ENCODE data around the gene AIG1. TPM values are rescaled to one million over a fixed set of nuclear protein-coding genes. Genes with fewer than 3 reads are reported as not detected.

Gene AIG1
- polyA plus RNA-seq, 1 experiment: 65.1 TPM

GRCh38 chr6:143262859-143263258, 202.2 kb downstream of the AIG1 start:
- H3K9me3 ChIP-seq (ENCODE audit: control insufficient read depth, insufficient read depth, low read length): no peaks in the 10 kb centered on the region
- no peak overlapping the region for H3K4me3 ChIP-seq (ENCODE audit: low read depth, low read length)
- DNase-seq (ENCODE audit: low read depth, low spot score): no peak
- ChIA-PET POLR2A (no interaction called here), CTCF (no interaction called here)
- no peak overlapping the region for H3K27ac ChIP-seq (ENCODE audit: low read depth, low read length)
- H3K27me3 ChIP-seq (ENCODE audit: control insufficient read depth, insufficient read depth, low read length): no peaks in the 10 kb centered on the region
- no peak for TF ChIP-seq CTCF (IDR thresholded peaks at IDR 0.05; ENCODE audit: low read depth, low read length)

GRCh38 chr6:143264379-143264778, 203.7 kb downstream of the AIG1 start:
- H3K27me3 ChIP-seq (ENCODE audit: control insufficient read depth, insufficient read depth, low read length): no peaks in the 10 kb centered on the region
- CTCF ChIA-PET: no interaction called here
- no peak overlapping the region for H3K27ac ChIP-seq (ENCODE audit: low read depth, low read length)
- no peak overlapping the region for H3K4me3 ChIP-seq (ENCODE audit: low read depth, low read length)
- no peak for DNase-seq (ENCODE audit: low read depth, low spot score)
- no peak for TF ChIP-seq CTCF (IDR thresholded peaks at IDR 0.05; ENCODE audit: low read depth, low read length)
- H3K9me3 ChIP-seq (ENCODE audit: control insufficient read depth, insufficient read depth, low read length): no peaks in the 10 kb centered on the region
- POLR2A ChIA-PET: no interaction called here

- Histone ChIP-seq H3K4me3 (ENCODE audit: low read depth, low read length) (no peak overlapping the region), H3K27ac (ENCODE audit: low read depth, low read length) (no peak overlapping the region), H3K9me3 (ENCODE audit: control insufficient read depth, insufficient read depth, low read length) (no peaks in the 10 kb centered on the region), H3K27me3 (ENCODE audit: control insufficient read depth, insufficient read depth, low read length) (no peaks in the 10 kb centered on the region)
- DNase-seq (ENCODE audit: low read depth, low spot score): no peak
- TF ChIP-seq CTCF (IDR thresholded peaks at IDR 0.05; ENCODE audit: low read depth, low read length): no peak
- POLR2A ChIA-PET: no interaction called here
- CTCF ChIA-PET: no interaction called here
Observed at GRCh38 chr6:143264986-143265764, 204.5 kb downstream of the AIG1 start.

- Histone ChIP-seq H3K9me3 (ENCODE audit: control insufficient read depth, insufficient read depth, low read length) (no peaks in the 10 kb centered on the region), H3K4me3 (ENCODE audit: low read depth, low read length) (no peak overlapping the region), H3K27ac (ENCODE audit: low read depth, low read length) (no peak overlapping the region), H3K27me3 (ENCODE audit: control insufficient read depth, insufficient read depth, low read length) (no peaks in the 10 kb centered on the region)
- no peak for DNase-seq (ENCODE audit: low read depth, low spot score)
- TF ChIP-seq CTCF (IDR thresholded peaks at IDR 0.05; ENCODE audit: low read depth, low read length): no peak
- CTCF ChIA-PET: no interaction called here
- POLR2A ChIA-PET: no interaction called here
Observed at GRCh38 chr6:143267760-143268159, 207.1 kb downstream of the AIG1 start.

GRCh38 chr6:143268439-143268838, 207.8 kb downstream of the AIG1 start:
- POLR2A ChIA-PET: no interaction called here
- H3K9me3 ChIP-seq (ENCODE audit: control insufficient read depth, insufficient read depth, low read length): no peaks in the 10 kb centered on the region
- no peak overlapping the region for H3K27ac ChIP-seq (ENCODE audit: low read depth, low read length)
- H3K4me3 ChIP-seq (ENCODE audit: low read depth, low read length): no peak overlapping the region
- DNase-seq (ENCODE audit: low read depth, low spot score): no peak
- no peaks in the 10 kb centered on the region for H3K27me3 ChIP-seq (ENCODE audit: control insufficient read depth, insufficient read depth, low read length)
- CTCF ChIA-PET: no interaction called here
- TF ChIP-seq CTCF (IDR thresholded peaks at IDR 0.05; ENCODE audit: low read depth, low read length): no peak

Data from AG04450 (cell line).